Coronary artery (tissue), 2 donors: ENCODE data around the gene ERAP2.
A peak's percentile ranks its signal among the peaks of the same experiment; 100 is the strongest.

ENCODE experiments used
- DNase-seq: peaks from one replicate; pipeline ENCODE4 v3.0.0-alpha.2; 2017; ENCODE audit warnings: low spot score
- H3K27ac ChIP-seq, 2 donors: fragments of 200-600 bp; sonication (generic); one replicate each; pipeline ENCODE4 v1.5.1; 2016 to 2019
- H3K4me3 ChIP-seq: fragments of 200-600 bp; sonication (generic); 2 replicates; pipeline ENCODE4 v1.5.1; 2016; ENCODE audit warnings: mild to moderate bottlenecking, moderate library complexity
- CTCF ChIP-seq: fragments of 200-600 bp; sonication (generic); IDR thresholded peaks from one replicate; pipeline ENCODE4 v1.5.1; 2019; ENCODE audit warnings: antibody characterized with exemption

ERAP2 gene

GRCh38 chr5:96963267-96963666, 87.0 kb downstream of the ERAP2 start:
- no peak for TF ChIP-seq CTCF

GRCh38 chr5:96966801-96967200, 90.5 kb downstream of the ERAP2 start:
- no peak overlapping the region for H3K4me3 ChIP-seq
- no peak for TF ChIP-seq CTCF
- no peak overlapping the region for H3K27ac ChIP-seq
- no peak for DNase-seq

More at GRCh38 chr5:96963267-96963666, 87.0 kb downstream of the ERAP2 start:
- DNase-seq, result no peak
- peak overlapping the region in 1 of 2 donors; percentile 42 for H3K27ac ChIP-seq
- peak overlapping the region; percentile 3 for H3K4me3 ChIP-seq

GRCh38 chr5:96967400-96967799, 91.1 kb downstream of the ERAP2 start:
- no peak overlapping the region for H3K27ac ChIP-seq

GRCh38 chr5:96968074-96968473, 91.8 kb downstream of the ERAP2 start:
- no peak for TF ChIP-seq CTCF
- no peak for DNase-seq

More at GRCh38 chr5:96967400-96967799, 91.1 kb downstream of the ERAP2 start:
- no peak for TF ChIP-seq CTCF
- no peak for DNase-seq
- no peak overlapping the region for H3K4me3 ChIP-seq

GRCh38 chr5:96968614-96969013, 92.3 kb downstream of the ERAP2 start:
- no peak for TF ChIP-seq CTCF
- H3K4me3 ChIP-seq, result no peak overlapping the region
- DNase-seq, result no peak
- H3K27ac ChIP-seq, result peak overlapping the region in 1 of 2 donors; percentile 37

More at GRCh38 chr5:96968074-96968473, 91.8 kb downstream of the ERAP2 start:
- Histone ChIP-seq H3K27ac (peak overlapping the region in 1 of 2 donors; percentile 26), H3K4me3 (no peak overlapping the region)
